IMR-90 (cell line): ENCODE measurements around the gene CLSTN1. TPM values are rescaled to one million over a fixed set of nuclear protein-coding genes. Genes with fewer than 3 reads are reported as not detected.

Experiments
- ATAC-seq: fragments of 200-7000 bp; cut with Tn5 transposase; 2 replicates; pipeline ENCODE4 v1.9.1; 2020; ENCODE audit warnings: low read depth, mild to moderate bottlenecking, moderate library complexity
- BruUV-seq: library from RNA; stranded (reverse); fragments of 400-500 nt; replicated peaks from 2 replicates; lab custom pipeline; 2021; lab: Mats Ljungman, UMichigan
- CTCF ChIA-PET: fragments of 300-600 bp; formaldehyde crosslinking; extraction: SDS; loops from one replicate; lab custom pipeline; 2021; ENCODE audit warnings: antibody characterized with exemption; lab: Yijun Ruan, JAX
- POLR2A ChIA-PET: fragments of 300-600 bp; sonication (Branson Sonifier 250); formaldehyde crosslinking; loops from one replicate; lab custom pipeline; 2022; ENCODE audit warnings: antibody characterized with exemption; ENCODE audit not compliant: unreplicated experiment; lab: Charles Lee
- DNase-seq: peaks from one replicate; pipeline ENCODE4 v3.0.0; 2013
- H2AFZ ChIP-seq: replicated peaks from 2 replicates; pipeline ENCODE3; 2013; ENCODE audit warnings: low read length, mild to moderate bottlenecking; ENCODE audit not compliant: poor library complexity
- H2AK5ac ChIP-seq: 2 replicates; pipeline ENCODE4 v1.6.1; 2013; ENCODE audit warnings: low read depth, low read length, inconsistent platforms
- H2AK9ac ChIP-seq: replicated peaks from 2 replicates; pipeline ENCODE3; 2013; ENCODE audit warnings: mild to moderate bottlenecking, low read depth, low read length, moderate library complexity; ENCODE audit not compliant: poor library complexity
- H2BK120ac ChIP-seq: 2 replicates; pipeline ENCODE4 v1.6.1; 2013; ENCODE audit warnings: low read depth, low read length, inconsistent platforms
- H2BK15ac ChIP-seq: 3 replicates; pipeline ENCODE4 v1.6.1; 2013; ENCODE audit warnings: low read depth, low read length, inconsistent platforms
- H2BK20ac ChIP-seq: 2 replicates; pipeline ENCODE4 v1.6.1; 2013; ENCODE audit warnings: low read depth, mild to moderate bottlenecking, inconsistent platforms, low read length, moderate library complexity
- H2BK5ac ChIP-seq: 2 replicates; pipeline ENCODE4 v1.6.1; 2013; ENCODE audit warnings: mild to moderate bottlenecking, low read depth, low read length, inconsistent platforms; ENCODE audit not compliant: poor library complexity, severe bottlenecking
- H3K14ac ChIP-seq: replicated peaks from 2 replicates; pipeline ENCODE4 v1.6.1; 2013; ENCODE audit warnings: low read depth, low read length, inconsistent platforms
- H3K18ac ChIP-seq: 2 replicates; pipeline ENCODE4 v1.6.1; 2013; ENCODE audit warnings: low read depth, low read length, control low read depth
- H3K23ac ChIP-seq: 2 replicates; pipeline ENCODE4 v1.6.1; 2013; ENCODE audit warnings: low read depth, low read length, inconsistent platforms
- H3K27ac ChIP-seq: 2 replicates; pipeline ENCODE4 v1.5.1; 2013; ENCODE audit warnings: mild to moderate bottlenecking, control low read depth, low read length; ENCODE audit not compliant: insufficient read depth
- H3K27me3 ChIP-seq: 2 replicates; pipeline ENCODE4 v1.6.1; 2013; ENCODE audit warnings: low read length; ENCODE audit not compliant: control insufficient read depth, insufficient read depth
- H3K36me3 ChIP-seq: 2 replicates; pipeline ENCODE4 v1.6.1; 2013; ENCODE audit warnings: low read length, mixed read lengths; ENCODE audit not compliant: control insufficient read depth, insufficient read depth
- H3K4ac ChIP-seq: 2 replicates; pipeline ENCODE4 v1.6.1; 2013; ENCODE audit warnings: low read depth, low read length, inconsistent platforms
- H3K4me1 ChIP-seq: 2 replicates; pipeline ENCODE4 v1.6.1; 2013; ENCODE audit warnings: low read length, mixed read lengths; ENCODE audit not compliant: control insufficient read depth, insufficient read depth
- H3K4me2 ChIP-seq: 2 replicates; pipeline ENCODE4 v1.6.1; 2013; ENCODE audit warnings: low read depth, mild to moderate bottlenecking, control low read depth, low read length, moderate library complexity
- H3K4me3 ChIP-seq: 2 replicates; pipeline ENCODE4 v1.5.1; 2013; ENCODE audit warnings: low read depth, mild to moderate bottlenecking, control low read depth, low read length, moderate library complexity; ENCODE audit not compliant: insufficient read depth
- H3K56ac ChIP-seq: 2 replicates; pipeline ENCODE4 v1.6.1; 2013; ENCODE audit warnings: low read length, inconsistent platforms; ENCODE audit not compliant: insufficient read depth; ENCODE audit errors: extremely low read depth
- H3K79me1 ChIP-seq, 2 experiments: 2 replicates each; pipeline ENCODE4 v1.6.1; 2013; ENCODE audit warnings: low read length in 2 of 2, inconsistent platforms in 1 of 2, low read depth in 1 of 2
- H3K9ac ChIP-seq: 2 replicates; pipeline ENCODE4 v1.6.1; 2013; ENCODE audit warnings: low read depth, low read length, control low read depth
- H3K9me1 ChIP-seq: 2 replicates; pipeline ENCODE4 v1.6.1; 2013; ENCODE audit warnings: low read length, inconsistent platforms; ENCODE audit not compliant: insufficient read depth
- H3K9me3 ChIP-seq: 2 replicates; pipeline ENCODE4 v1.6.1; 2013; ENCODE audit warnings: low read length; ENCODE audit not compliant: control insufficient read depth, insufficient read depth
- H4K20me1 ChIP-seq: 2 replicates; pipeline ENCODE4 v1.6.1; 2013; ENCODE audit warnings: low read length, inconsistent platforms; ENCODE audit not compliant: insufficient read depth
- H4K5ac ChIP-seq: 2 replicates; pipeline ENCODE4 v1.6.1; 2013; ENCODE audit warnings: mild to moderate bottlenecking, low read depth, low read length, control low read depth
- H4K8ac ChIP-seq, 2 experiments: 2 replicates each; pipeline ENCODE4 v1.6.1; 2013; ENCODE audit warnings: low read depth in 2 of 2, low read length in 2 of 2, control low read depth in 1 of 2, inconsistent platforms in 1 of 2
- H4K91ac ChIP-seq: 2 replicates; pipeline ENCODE4 v1.6.1; 2013; ENCODE audit warnings: low read depth, low read length, inconsistent platforms; ENCODE audit not compliant: insufficient read depth
- CEBPB ChIP-seq: IDR thresholded peaks from 2 replicates; pipeline ENCODE4 v1.6.1; 2012; ENCODE audit warnings: low read depth, low read length, improper control_type of control experiment
- CHD1 ChIP-seq: IDR thresholded peaks from 2 replicates; pipeline ENCODE4 v1.6.1; 2012; ENCODE audit warnings: low read depth, low read length, improper control_type of control experiment
- MAFK ChIP-seq: IDR thresholded peaks from 2 replicates; pipeline ENCODE4 v1.6.1; 2012; ENCODE audit warnings: low read depth, low read length, improper control_type of control experiment
- MAZ ChIP-seq: IDR thresholded peaks from 2 replicates; pipeline ENCODE4 v1.6.1; 2012; ENCODE audit warnings: low read depth, mild to moderate bottlenecking, low read length, improper control_type of control experiment, moderate library complexity, borderline replicate concordance
- MXI1 ChIP-seq: IDR thresholded peaks from 2 replicates; pipeline ENCODE4 v1.6.1; 2012; ENCODE audit warnings: low read depth, mild to moderate bottlenecking, low read length, moderate library complexity, borderline replicate concordance
- POLR2A ChIP-seq: IDR thresholded peaks from 2 replicates; pipeline ENCODE4 v1.6.1; 2012; ENCODE audit warnings: mild to moderate bottlenecking, low read depth, low read length
- RAD21 ChIP-seq: IDR thresholded peaks from 2 replicates; pipeline ENCODE4 v1.6.1; 2012; ENCODE audit warnings: low read length, improper control_type of control experiment
- RFX5 ChIP-seq: IDR thresholded peaks from 2 replicates; pipeline ENCODE4 v1.8.0; 2012; ENCODE audit warnings: low read depth, mild to moderate bottlenecking, low read length, moderate library complexity
- SMC3 ChIP-seq: fragments of 150-350 bp; IDR thresholded peaks from 2 replicates; pipeline ENCODE4 v1.6.1; 2016; ENCODE audit warnings: low read depth, mild to moderate bottlenecking, antibody characterized with exemption, low read length, moderate library complexity
- WGBS, 2 experiments: methylation state at CpG; one replicate each; pipeline versions ENCODE4 v1.1.5 to v1.1.7; 2013; ENCODE audit warnings: missing lambda C conversion rate in 2 of 2; ENCODE audit not compliant: insufficient read length in 1 of 2; ENCODE audit errors: extremely low coverage in 2 of 2; 5-methylcytosine and 5-hydroxymethylcytosine counted together
- dilution Hi-C: fragments of 300-500 bp; cut with HindIII; formaldehyde crosslinking; loops from one replicate; pipeline ENCODE4 v1.14.3; 2018; ENCODE audit warnings: low sequenced_read_pairs; ENCODE audit not compliant: unreplicated experiment
- in situ Hi-C: fragments of 300-500 bp; cut with MboI; formaldehyde crosslinking; loops from 3 replicates; pipeline ENCODE4 v1.14.3; 2019; ENCODE audit warnings: low sequenced_read_pairs, inconsistent platforms, mixed read lengths
- intact Hi-C: fragments of 100-400 bp; cut with micrococcal nuclease; formaldehyde crosslinking; loops from 2 replicates; pipeline ENCODE4 v1.10.0; 2022
- polyA plus RNA-seq, 3 experiments: library from polyadenylated mRNA; depleted of rRNA; stranded (reverse); fragments of >200 nt; gene quantifications; 2 replicates each; pipeline ENCODE4 v1.2.3, GENCODE V29; 2012; ENCODE audit warnings: low replicate concordance in 1 of 3
- total RNA-seq: library from RNA; depleted of rRNA; stranded (reverse); fragments of >200 nt; gene quantifications from 2 replicates; pipeline ENCODE4 v1.2.3, GENCODE V29; 2012
- TF ChIP-seq, protein P1 (sequence below): conservative IDR thresholded peaks from 2 replicates; pipeline ENCODE4 v1.5.1; 2012; ENCODE audit warnings: mild to moderate bottlenecking, low read depth, low read length, improper control_type of control experiment
- TF ChIP-seq, protein P2 (sequence below): fragments of 150-350 bp; IDR thresholded peaks from 2 replicates; pipeline ENCODE4 v1.6.1; 2016; ENCODE audit warnings: low read depth, mild to moderate bottlenecking, low read length, moderate library complexity, borderline replicate concordance

CLSTN1 gene
- total and polyA plus RNA-seq, 2 of the 4 experiments (the other 2 are of a cell fraction), result 30.1 to 72.2 TPM

DNA sequence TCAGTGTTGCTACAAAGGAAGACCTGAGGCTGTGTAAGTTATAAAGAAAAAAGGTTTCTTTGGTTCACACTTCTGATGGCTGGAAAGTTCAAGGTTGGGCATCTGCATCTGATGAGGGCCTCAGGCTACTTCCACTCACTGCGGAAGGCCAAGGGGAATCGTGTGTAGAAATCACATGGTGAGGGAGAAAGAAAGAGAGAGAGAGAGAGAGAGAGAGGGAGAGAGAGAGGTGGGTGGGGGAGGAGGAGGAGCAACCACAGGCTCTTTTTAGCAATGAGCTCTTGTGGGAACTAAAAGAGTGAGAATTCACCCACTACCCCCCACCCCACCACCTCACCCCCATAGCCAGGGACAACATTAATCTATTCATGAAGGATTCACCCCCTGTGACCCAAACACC, 59.9 kb downstream of the CLSTN1 start:
- in situ Hi-C loops, result no loop called here
- Histone ChIP-seq H3K4me3 (no peak overlapping the region), H3K23ac (no peak overlapping the region), H3K4me2 (no peak overlapping the region), H3K14ac (no peak overlapping the region), H3K9ac (no peak overlapping the region), H3K56ac (no peak overlapping the region), H2BK120ac (no peak overlapping the region), H3K9me1 (peaks cover 15% of the 10 kb centered on the region), H3K36me3 (peaks cover 5% of the 10 kb centered on the region; the same call in 1 of the 2 replicates), H4K20me1 (peaks cover 64% of the 10 kb centered on the region), H4K8ac (no peak overlapping the region), H2AFZ (no peak overlapping the region), H4K91ac (no peak overlapping the region), H2BK20ac (no peak overlapping the region), H4K5ac (no peak overlapping the region), H3K4me1 (peaks cover 9% of the 10 kb centered on the region), H3K27ac (no peak overlapping the region), H2AK9ac (no peak overlapping the region), H3K9me3 (no peaks in the 10 kb centered on the region), H3K79me1 (peaks cover 25 to 63% of the 10 kb centered on the region in 2 experiments), H3K18ac (no peak overlapping the region), H2BK5ac (no peak overlapping the region), H2AK5ac (no peak overlapping the region), H3K4ac (no peak overlapping the region), H3K27me3 (no peaks in the 10 kb centered on the region), H2BK15ac (no peak overlapping the region)
- WGBS, 2 experiments, result no CpG with 5 or more reads among the region's 2 CpGs
- CTCF ChIA-PET, result no interaction called here
- no TSS peak for BruUV-seq
- intact Hi-C loops, result no loop called here
- TF ChIP-seq RFX5 (no peak), SMC3 (no peak), MAZ (no peak), RAD21 (no peak), CEBPB (no peak), CHD1 (no peak), POLR2A (no peak), MXI1 (no peak), MAFK (no peak)
- TF ChIP-seq, protein P1, sequence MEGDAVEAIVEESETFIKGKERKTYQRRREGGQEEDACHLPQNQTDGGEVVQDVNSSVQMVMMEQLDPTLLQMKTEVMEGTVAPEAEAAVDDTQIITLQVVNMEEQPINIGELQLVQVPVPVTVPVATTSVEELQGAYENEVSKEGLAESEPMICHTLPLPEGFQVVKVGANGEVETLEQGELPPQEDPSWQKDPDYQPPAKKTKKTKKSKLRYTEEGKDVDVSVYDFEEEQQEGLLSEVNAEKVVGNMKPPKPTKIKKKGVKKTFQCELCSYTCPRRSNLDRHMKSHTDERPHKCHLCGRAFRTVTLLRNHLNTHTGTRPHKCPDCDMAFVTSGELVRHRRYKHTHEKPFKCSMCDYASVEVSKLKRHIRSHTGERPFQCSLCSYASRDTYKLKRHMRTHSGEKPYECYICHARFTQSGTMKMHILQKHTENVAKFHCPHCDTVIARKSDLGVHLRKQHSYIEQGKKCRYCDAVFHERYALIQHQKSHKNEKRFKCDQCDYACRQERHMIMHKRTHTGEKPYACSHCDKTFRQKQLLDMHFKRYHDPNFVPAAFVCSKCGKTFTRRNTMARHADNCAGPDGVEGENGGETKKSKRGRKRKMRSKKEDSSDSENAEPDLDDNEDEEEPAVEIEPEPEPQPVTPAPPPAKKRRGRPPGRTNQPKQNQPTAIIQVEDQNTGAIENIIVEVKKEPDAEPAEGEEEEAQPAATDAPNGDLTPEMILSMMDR, result no peak
- TF ChIP-seq, protein P2, sequence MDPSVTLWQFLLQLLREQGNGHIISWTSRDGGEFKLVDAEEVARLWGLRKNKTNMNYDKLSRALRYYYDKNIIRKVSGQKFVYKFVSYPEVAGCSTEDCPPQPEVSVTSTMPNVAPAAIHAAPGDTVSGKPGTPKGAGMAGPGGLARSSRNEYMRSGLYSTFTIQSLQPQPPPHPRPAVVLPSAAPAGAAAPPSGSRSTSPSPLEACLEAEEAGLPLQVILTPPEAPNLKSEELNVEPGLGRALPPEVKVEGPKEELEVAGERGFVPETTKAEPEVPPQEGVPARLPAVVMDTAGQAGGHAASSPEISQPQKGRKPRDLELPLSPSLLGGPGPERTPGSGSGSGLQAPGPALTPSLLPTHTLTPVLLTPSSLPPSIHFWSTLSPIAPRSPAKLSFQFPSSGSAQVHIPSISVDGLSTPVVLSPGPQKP, result no peak
- ATAC-seq, result no peak
- dilution Hi-C loops, result no loop called here
- DNase-seq, result no peak
- POLR2A ChIA-PET, result no interaction called here
